ENCODE data around the gene CUL5.
A peak's percentile ranks its signal among the peaks of the same experiment; 100 is the strongest.

- TF ChIP-seq, protein P1, sequence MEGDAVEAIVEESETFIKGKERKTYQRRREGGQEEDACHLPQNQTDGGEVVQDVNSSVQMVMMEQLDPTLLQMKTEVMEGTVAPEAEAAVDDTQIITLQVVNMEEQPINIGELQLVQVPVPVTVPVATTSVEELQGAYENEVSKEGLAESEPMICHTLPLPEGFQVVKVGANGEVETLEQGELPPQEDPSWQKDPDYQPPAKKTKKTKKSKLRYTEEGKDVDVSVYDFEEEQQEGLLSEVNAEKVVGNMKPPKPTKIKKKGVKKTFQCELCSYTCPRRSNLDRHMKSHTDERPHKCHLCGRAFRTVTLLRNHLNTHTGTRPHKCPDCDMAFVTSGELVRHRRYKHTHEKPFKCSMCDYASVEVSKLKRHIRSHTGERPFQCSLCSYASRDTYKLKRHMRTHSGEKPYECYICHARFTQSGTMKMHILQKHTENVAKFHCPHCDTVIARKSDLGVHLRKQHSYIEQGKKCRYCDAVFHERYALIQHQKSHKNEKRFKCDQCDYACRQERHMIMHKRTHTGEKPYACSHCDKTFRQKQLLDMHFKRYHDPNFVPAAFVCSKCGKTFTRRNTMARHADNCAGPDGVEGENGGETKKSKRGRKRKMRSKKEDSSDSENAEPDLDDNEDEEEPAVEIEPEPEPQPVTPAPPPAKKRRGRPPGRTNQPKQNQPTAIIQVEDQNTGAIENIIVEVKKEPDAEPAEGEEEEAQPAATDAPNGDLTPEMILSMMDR (IDR thresholded peaks at IDR 0.05; ENCODE audit: insufficient read depth, low read length, poor library complexity, severe bottlenecking): peak; percentile 79
- TF ChIP-seq EZH2phosphoT487 (conservative IDR thresholded peaks at IDR 0.05; ENCODE audit: low read length): no peak
These were observed at the start of gene CUL5 for GRCh38 chr11:108008656-108009496.
